NCI-H510A treated with DMSO at 0.1 percent for 48 hours (cell line): Measurements from ENCODE around the gene INS.

Experiments used
- DNase-seq: peaks from one replicate; lab custom pipeline; 2025; lab: John Stamatoyannopoulos, UW

Gene INS

GRCh38 chr11:2114430-2115241 is 46.4 kb downstream of the INS start:
- DNase-seq, result no peak

- DNase-seq, result no peak
Observed at GRCh38 chr11:2113776-2114175, 47.2 kb downstream of the INS start.

- no peak for DNase-seq
Observed at GRCh38 chr11:2110521-2110920, 50.5 kb downstream of the INS start.
